ENCODE results near the gene IQGAP2. TPM values are rescaled to one million over a fixed set of nuclear protein-coding genes. Genes with fewer than 3 reads are reported as not detected.
"Not testable (repeated sequence)": the region's sequence is repeated elsewhere in the genome, so short reads cannot be mapped to it uniquely, and the experiment has no call there.

IQGAP2 gene
- total and polyA plus RNA-seq, 5 donors from 2014 or later: 53.9 to 214 (median 61.4) TPM

- H3K36me3 Mint-ChIP-seq: peaks cover 24% of the 10 kb centered on the region
- H3K27ac Mint-ChIP-seq: peak overlapping the region; percentile 26 to 66 (median 27)
- Histone ChIP-seq H3K4me3 (ENCODE audit: low read depth, low read length) (no peak overlapping the region), H3K4me1 (ENCODE audit: control insufficient read depth, insufficient read depth, low read length, poor library complexity, severe bottlenecking) (peaks cover 8% of the 10 kb centered on the region), H3K27me3 (ENCODE audit: control insufficient read depth, insufficient read depth, low read length) (no peaks in the 10 kb centered on the region), H3K9me3 (ENCODE audit: control insufficient read depth in 2 of 2, low read length in 2 of 2) (no peaks in the 10 kb centered on the region), H3K36me3 (ENCODE audit: control insufficient read depth, insufficient read depth, low read length) (peaks cover 21% of the 10 kb centered on the region), H3K27ac (ENCODE audit: insufficient read depth, low read length, poor library complexity, severe bottlenecking) (no peak overlapping the region)
- ATAC-seq (ENCODE audit: low read depth in 2 of 2) (no peak), DNase-seq (no peak)
- H3K9me3 Mint-ChIP-seq: peaks cover 0 to 1% (median 0%) of the 10 kb centered on the region in 7 donors
- H3K4me1 Mint-ChIP-seq: peaks cover 46 to 82% (median 65%) of the 10 kb centered on the region in 4 donors
- peak overlapping the region in 1 of 4 donors; percentile 14 for H3K4me3 Mint-ChIP-seq
- H3K27me3 Mint-ChIP-seq: no peaks in the 10 kb centered on the region
Measured at GRCh38 chr5:76419597-76420298, 16.7 kb downstream of the IQGAP2 start.

- Mint-ChIP-seq H3K27ac (peak overlapping the region in 2 of 3 donors; percentile 36 to 63), H3K27me3 (no peaks in the 10 kb centered on the region), H3K36me3 (peaks cover 24% of the 10 kb centered on the region), H3K9me3 (peaks cover 0 to 1% (median 0%) of the 10 kb centered on the region in 7 donors), H3K4me1 (peaks cover 52 to 83% (median 67%) of the 10 kb centered on the region in 4 donors), H3K4me3 (peak overlapping the region in 1 of 4 donors; percentile 7)
- Histone ChIP-seq H3K36me3 (ENCODE audit: control insufficient read depth, insufficient read depth, low read length) (peaks cover 19% of the 10 kb centered on the region), H3K27me3 (ENCODE audit: control insufficient read depth, insufficient read depth, low read length) (no peaks in the 10 kb centered on the region), H3K4me3 (ENCODE audit: low read depth, low read length) (no peak overlapping the region), H3K9me3 (ENCODE audit: control insufficient read depth in 2 of 2, low read length in 2 of 2) (no peaks in the 10 kb centered on the region), H3K27ac (ENCODE audit: insufficient read depth, low read length, poor library complexity, severe bottlenecking) (no peak overlapping the region), H3K4me1 (ENCODE audit: control insufficient read depth, insufficient read depth, low read length, poor library complexity, severe bottlenecking) (peaks cover 19% of the 10 kb centered on the region)
- DNase-seq (no peak), ATAC-seq (ENCODE audit: low read depth in 2 of 2) (no peak)
Measured at GRCh38 chr5:76422227-76422626, 19.1 kb downstream of the IQGAP2 start.

GRCh38 chr5:76422742-76423141 lies 19.7 kb downstream of the IQGAP2 start:
- no peaks in the 10 kb centered on the region for H3K9me3 Mint-ChIP-seq
- ATAC-seq (ENCODE audit: low read depth in 2 of 2) (no peak), DNase-seq (no peak)
- H3K27ac Mint-ChIP-seq: peak overlapping the region in 1 of 3 donors; percentile 63
- H3K36me3 ChIP-seq (ENCODE audit: control insufficient read depth, insufficient read depth, low read length): peaks cover 19% of the 10 kb centered on the region
- H3K4me1 Mint-ChIP-seq: peaks cover 57 to 88% (median 69%) of the 10 kb centered on the region in 4 donors
- H3K27me3 ChIP-seq (ENCODE audit: control insufficient read depth, insufficient read depth, low read length): no peaks in the 10 kb centered on the region
- no peaks in the 10 kb centered on the region for H3K9me3 ChIP-seq (ENCODE audit: control insufficient read depth in 2 of 2, low read length in 2 of 2)
- H3K4me1 ChIP-seq (ENCODE audit: control insufficient read depth, insufficient read depth, low read length, poor library complexity, severe bottlenecking): peaks cover 22% of the 10 kb centered on the region
- peaks cover 24% of the 10 kb centered on the region for H3K36me3 Mint-ChIP-seq
- H3K27ac ChIP-seq (ENCODE audit: insufficient read depth, low read length, poor library complexity, severe bottlenecking): no peak overlapping the region
- peak overlapping the region in 1 of 4 donors; percentile 7 for H3K4me3 Mint-ChIP-seq
- H3K27me3 Mint-ChIP-seq: no peaks in the 10 kb centered on the region
- no peak overlapping the region for H3K4me3 ChIP-seq (ENCODE audit: low read depth, low read length)

- peaks cover 19% of the 10 kb centered on the region for H3K36me3 Mint-ChIP-seq
- no peak for ATAC-seq (ENCODE audit: low read depth in 2 of 2)
- H3K4me3 ChIP-seq (ENCODE audit: low read depth, low read length): no peak overlapping the region
- no peak overlapping the region for H3K27ac ChIP-seq (ENCODE audit: insufficient read depth, low read length, poor library complexity, severe bottlenecking)
- H3K27me3 Mint-ChIP-seq: no peaks in the 10 kb centered on the region
- peak overlapping the region in 3 of 4 donors; percentile 0 to 21 (median 10) for H3K4me3 Mint-ChIP-seq
- peaks cover 49 to 82% (median 65%) of the 10 kb centered on the region in 4 donors for H3K4me1 Mint-ChIP-seq
- no peaks in the 10 kb centered on the region for H3K27me3 ChIP-seq (ENCODE audit: control insufficient read depth, insufficient read depth, low read length)
- H3K27ac Mint-ChIP-seq: peak overlapping the region in 2 of 3 donors; percentile 74 to 77
- peaks cover 13% of the 10 kb centered on the region for H3K36me3 ChIP-seq (ENCODE audit: control insufficient read depth, insufficient read depth, low read length)
- DNase-seq: no peak
- H3K4me1 ChIP-seq (ENCODE audit: control insufficient read depth, insufficient read depth, low read length, poor library complexity, severe bottlenecking): peaks cover 19% of the 10 kb centered on the region
- H3K9me3 ChIP-seq (ENCODE audit: control insufficient read depth in 2 of 2, low read length in 2 of 2): no peaks in the 10 kb centered on the region
- peaks cover 0 to 1% (median 0%) of the 10 kb centered on the region in 7 donors for H3K9me3 Mint-ChIP-seq
Measured at GRCh38 chr5:76425146-76425545, 22.1 kb downstream of the IQGAP2 start.

GRCh38 chr5:76425928-76426804 lies 23.1 kb downstream of the IQGAP2 start:
- H3K4me3 Mint-ChIP-seq: peak overlapping the region in 1 of 4 donors; percentile 74
- Histone ChIP-seq H3K36me3 (ENCODE audit: control insufficient read depth, insufficient read depth, low read length) (peaks cover 18% of the 10 kb centered on the region), H3K27me3 (ENCODE audit: control insufficient read depth, insufficient read depth, low read length) (no peaks in the 10 kb centered on the region), H3K4me3 (ENCODE audit: low read depth, low read length) (no peak overlapping the region), H3K4me1 (ENCODE audit: control insufficient read depth, insufficient read depth, low read length, poor library complexity, severe bottlenecking) (peaks cover 19% of the 10 kb centered on the region), H3K9me3 (ENCODE audit: control insufficient read depth in 2 of 2, low read length in 2 of 2) (no peaks in the 10 kb centered on the region), H3K27ac (ENCODE audit: insufficient read depth, low read length, poor library complexity, severe bottlenecking) (no peak overlapping the region)
- no peak for DNase-seq
- ATAC-seq (ENCODE audit: low read depth in 2 of 2): no peak
- peaks cover 15% of the 10 kb centered on the region for H3K36me3 Mint-ChIP-seq
- H3K27me3 Mint-ChIP-seq: no peaks in the 10 kb centered on the region
- H3K4me1 Mint-ChIP-seq: peaks cover 41 to 79% (median 58%) of the 10 kb centered on the region in 4 donors
- H3K27ac Mint-ChIP-seq: peak overlapping the region in 2 of 3 donors; percentile 51 to 74
- peaks cover 0 to 1% (median 0%) of the 10 kb centered on the region in 7 donors for H3K9me3 Mint-ChIP-seq

GRCh38 chr5:76427206-76428140 lies 24.4 kb downstream of the IQGAP2 start:
- H3K27me3 Mint-ChIP-seq: no peaks in the 10 kb centered on the region
- peaks cover 10% of the 10 kb centered on the region for H3K36me3 ChIP-seq (ENCODE audit: control insufficient read depth, insufficient read depth, low read length)
- H3K27ac Mint-ChIP-seq: peak overlapping the region; percentile 39 to 66 (median 60)
- peak overlapping the region in 1 of 4 donors; percentile 58 for H3K4me3 Mint-ChIP-seq
- peaks cover 0 to 1% (median 0%) of the 10 kb centered on the region in 7 donors for H3K9me3 Mint-ChIP-seq
- DNase-seq (no peak), ATAC-seq (ENCODE audit: low read depth in 2 of 2) (no peak)
- peaks cover 40 to 73% (median 56%) of the 10 kb centered on the region in 4 donors for H3K4me1 Mint-ChIP-seq
- H3K4me1 ChIP-seq (ENCODE audit: control insufficient read depth, insufficient read depth, low read length, poor library complexity, severe bottlenecking): peaks cover 19% of the 10 kb centered on the region
- no peaks in the 10 kb centered on the region for H3K9me3 ChIP-seq (ENCODE audit: control insufficient read depth in 2 of 2, low read length in 2 of 2)
- no peak overlapping the region for H3K27ac ChIP-seq (ENCODE audit: insufficient read depth, low read length, poor library complexity, severe bottlenecking)
- H3K27me3 ChIP-seq (ENCODE audit: control insufficient read depth, insufficient read depth, low read length): no peaks in the 10 kb centered on the region
- no peak overlapping the region for H3K4me3 ChIP-seq (ENCODE audit: low read depth, low read length)
- H3K36me3 Mint-ChIP-seq: peaks cover 14% of the 10 kb centered on the region

GRCh38 chr5:76428550-76428949 lies 25.5 kb downstream of the IQGAP2 start:
- not testable (repeated sequence) for H3K27me3 ChIP-seq (ENCODE audit: control insufficient read depth, insufficient read depth, low read length); H3K27me3 Mint-ChIP-seq; H3K36me3 ChIP-seq (ENCODE audit: control insufficient read depth, insufficient read depth, low read length); H3K4me3 ChIP-seq (ENCODE audit: low read depth, low read length); ATAC-seq (ENCODE audit: low read depth in 2 of 2); H3K4me3 Mint-ChIP-seq; H3K9me3 Mint-ChIP-seq; H3K9me3 ChIP-seq (ENCODE audit: control insufficient read depth in 2 of 2, low read length in 2 of 2); H3K27ac ChIP-seq (ENCODE audit: insufficient read depth, low read length, poor library complexity, severe bottlenecking); DNase-seq
- Mint-ChIP-seq H3K27ac (peak overlapping the region in 2 of 3 donors; percentile 51 to 60), H3K36me3 (peaks cover 11% of the 10 kb centered on the region), H3K4me1 (peaks cover 42 to 73% (median 55%) of the 10 kb centered on the region in 4 donors)
- H3K4me1 ChIP-seq (ENCODE audit: control insufficient read depth, insufficient read depth, low read length, poor library complexity, severe bottlenecking): peaks cover 19% of the 10 kb centered on the region
